Gastrocnemius medialis (tissue), 4 donors: ENCODE data around the gene ABHD10. TPM values are rescaled to one million over a fixed set of nuclear protein-coding genes. Genes with fewer than 3 reads are reported as not detected.

ENCODE experiments used
- ATAC-seq, 2 donors: fragments of 150-250 bp; one replicate each; pipeline ENCODE4 v1.9.1; 2016
- DNase-seq, 2 donors: peaks; one replicate each; pipeline ENCODE4 v3.0.0-alpha.2; 2019
- H3K27ac ChIP-seq, 4 donors: fragments of 200-600 bp; sonication (generic); 1 replicate in 1 of 4; 2 replicates in 3 of 4; pipeline ENCODE4 v1.5.1; 2016 to 2018; ENCODE audit warnings: mild to moderate bottlenecking in 2 of 4, moderate library complexity in 1 of 4
- H3K27me3 ChIP-seq, 3 donors: fragments of 200-600 bp; sonication (generic) in 2 of 3; 1 replicate in 1 of 3; 2 replicates in 2 of 3; pipeline versions ENCODE4 v1.5.1 to v1.6.0; 2016 to 2019; ENCODE audit warnings: mild to moderate bottlenecking in 1 of 3, moderate library complexity in 1 of 3
- H3K36me3 ChIP-seq, 2 donors: fragments of 200-600 bp; sonication (generic) in 1 of 2; one replicate each; pipeline ENCODE4 v1.5.1; 2017 to 2018
- H3K4me1 ChIP-seq, 2 donors: fragments of 200-600 bp; sonication (generic) in 1 of 2; one replicate each; pipeline ENCODE4 v1.5.1; 2016 to 2017; ENCODE audit warnings: mild to moderate bottlenecking in 2 of 2
- H3K4me3 ChIP-seq, 4 donors: fragments of 200-600 bp; sonication (generic) in 3 of 4; 1 replicate in 1 of 4; 2 replicates in 3 of 4; pipeline ENCODE4 v1.5.1; 2016 to 2019; ENCODE audit warnings: mild to moderate bottlenecking in 2 of 4
- H3K9me3 ChIP-seq, 3 donors: fragments of 200-600 bp; sonication (generic) in 2 of 3; 1 replicate in 1 of 3; 2 replicates in 2 of 3; pipeline ENCODE4 v1.5.1; 2016 to 2019
- CTCF ChIP-seq, 5 experiments: fragments of 450-650 bp in 3 of 5; fragments of 200-600 bp in 2 of 5; sonication (generic) in 2 of 5; IDR thresholded peaks in 4 of 5; conservative IDR thresholded peaks in 1 of 5; 1 replicate in 4 of 5; 2 replicates in 1 of 5; pipeline ENCODE4 v1.5.1; 2016 to 2019; ENCODE audit warnings: antibody characterized with exemption in 5 of 5, mild to moderate bottlenecking in 3 of 5, moderate library complexity in 3 of 5
- POLR2A ChIP-seq, 2 donors: fragments of 450-650 bp; IDR thresholded peaks; one replicate each; pipeline ENCODE4 v1.6.1; 2017; ENCODE audit warnings: antibody characterized with exemption in 2 of 2, mild to moderate bottlenecking in 2 of 2, moderate library complexity in 2 of 2
- in situ Hi-C, 4 donors: fragments of 200-750 bp; cut with MboI; loops; one replicate each; pipeline versions ENCODE4 v1.15.0 to v1.8.0; 2017; ENCODE audit warnings: low sequenced_read_pairs in 4 of 4
- intact Hi-C: fragments of 100-400 bp; cut with DNase I; formaldehyde crosslinking; loops from one replicate; pipeline ENCODE4 v1.15.1; 2023; ENCODE audit warnings: low total_unique reads
- total RNA-seq, 4 donors: library from RNA; depleted of rRNA; stranded (reverse); fragments of >200 nt; gene quantifications; one replicate each; pipeline versions ENCODE4 v1.1.0 to v1.2.3, GENCODE V29; 2016

Gene ABHD10
- total RNA-seq, 4 donors from 2014 or later: 6.3 to 13.3 (median 9.0) TPM

- Histone ChIP-seq H3K4me3 (no peak overlapping the region), H3K27me3 (no peaks in the 10 kb centered on the region), H3K27ac (peak overlapping the region in 3 of 4 donors; percentile 2 to 37 (median 2)), H3K4me1 (peaks cover 12 to 16% of the 10 kb centered on the region in 2 donors), H3K9me3 (no peaks in the 10 kb centered on the region), H3K36me3 (no peaks in the 10 kb centered on the region)
- ATAC-seq (no peak), DNase-seq (no peak)
- TF ChIP-seq POLR2A (IDR thresholded peaks at IDR 0.05): no peak
- no peak for TF ChIP-seq CTCF (IDR thresholded peaks at IDR 0.05 in 4 of 5, conservative IDR thresholded peaks at IDR 0.05 in 1 of 5)
- intact Hi-C loops (loop anchor here (1.0 to 2.0 kb wide), 3 partner anchors 72 to 298 kb away; no protein-coding TSS in a partner anchor), in situ Hi-C loops (loop anchor here in 1 of 4 donors (10.0 kb wide), 1 partner anchor 72 kb away; no protein-coding TSS in a partner anchor)
Measured at GRCh38 chr3:111967068-111967467, 11.8 kb upstream of the ABHD10 start.

DNA sequence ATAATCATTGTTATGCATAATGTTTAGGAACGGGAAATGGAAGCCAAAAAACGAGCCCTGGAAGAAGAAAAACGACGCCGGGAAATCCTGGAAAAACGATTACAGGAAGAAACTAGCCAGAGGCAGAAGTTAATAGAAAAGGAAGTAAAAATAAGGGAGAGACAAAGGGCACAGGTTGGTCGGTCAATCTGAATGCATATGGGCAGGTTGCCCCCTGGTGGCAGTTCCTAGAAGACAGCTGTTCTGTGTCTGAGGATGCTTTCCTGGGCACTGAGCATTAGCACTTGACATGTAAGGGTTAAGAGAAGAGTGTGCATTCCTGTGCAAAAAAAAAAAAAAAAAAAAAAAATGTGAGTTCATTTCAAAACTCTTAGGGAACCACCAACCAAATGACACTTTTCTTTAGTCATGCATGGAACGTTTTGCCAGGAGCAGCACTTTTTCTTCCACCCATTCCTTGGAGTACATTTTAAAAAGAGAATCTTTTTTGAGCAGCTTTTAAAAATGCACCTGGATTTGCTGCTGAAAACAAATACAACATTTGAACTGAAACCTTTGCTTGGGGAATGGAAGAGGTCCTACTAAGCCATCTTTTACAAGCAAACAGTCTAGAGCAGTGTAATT lies 11.1 kb upstream of the ABHD10 start:
- intact Hi-C loops: loop anchor here (1.0 to 2.0 kb wide), 3 partner anchors 72 to 299 kb away; no protein-coding TSS in a partner anchor
- H3K4me3 ChIP-seq: peak overlapping the region in 1 of 4 donors; percentile 5
- H3K36me3 ChIP-seq: no peaks in the 10 kb centered on the region
- H3K9me3 ChIP-seq: no peaks in the 10 kb centered on the region
- H3K27ac ChIP-seq: peak overlapping the region in 3 of 4 donors; percentile 2 to 37 (median 2)
- peaks cover 12 to 16% of the 10 kb centered on the region in 2 donors for H3K4me1 ChIP-seq
- in situ Hi-C loops: loop anchor here in 1 of 4 donors (10.0 kb wide), 1 partner anchor 73 kb away; no protein-coding TSS in a partner anchor
- TF ChIP-seq CTCF (IDR thresholded peaks at IDR 0.05 in 4 of 5, conservative IDR thresholded peaks at IDR 0.05 in 1 of 5) (peak; percentile 74 to 91 (median 84)), POLR2A (IDR thresholded peaks at IDR 0.05) (no peak)
- no peaks in the 10 kb centered on the region for H3K27me3 ChIP-seq
- ATAC-seq (peak; percentile 81 to 85), DNase-seq (peak; percentile 44 to 67)

- peaks cover 12 to 16% of the 10 kb centered on the region in 2 donors for H3K4me1 ChIP-seq
- no peaks in the 10 kb centered on the region for H3K27me3 ChIP-seq
- in situ Hi-C loops (loop anchor here in 1 of 4 donors (10.0 kb wide), 1 partner anchor 74 kb away; no protein-coding TSS in a partner anchor), intact Hi-C loops (no loop called here)
- H3K36me3 ChIP-seq: no peaks in the 10 kb centered on the region
- H3K4me3 ChIP-seq: no peak overlapping the region
- no peaks in the 10 kb centered on the region for H3K9me3 ChIP-seq
- no peak overlapping the region for H3K27ac ChIP-seq
- TF ChIP-seq CTCF (IDR thresholded peaks at IDR 0.05 in 4 of 5, conservative IDR thresholded peaks at IDR 0.05 in 1 of 5): no peak
- no peak for TF ChIP-seq POLR2A (IDR thresholded peaks at IDR 0.05)
- ATAC-seq (no peak), DNase-seq (no peak)
Measured at GRCh38 chr3:111968319-111969054, 10.3 kb upstream of the ABHD10 start.

GRCh38 chr3:111970376-111970775 lies 8.4 kb upstream of the ABHD10 start:
- DNase-seq (no peak), ATAC-seq (no peak)
- Histone ChIP-seq H3K9me3 (no peaks in the 10 kb centered on the region), H3K36me3 (no peaks in the 10 kb centered on the region), H3K4me3 (no peak overlapping the region), H3K27ac (no peak overlapping the region), H3K4me1 (peaks cover 12 to 16% of the 10 kb centered on the region in 2 donors), H3K27me3 (no peaks in the 10 kb centered on the region)
- in situ Hi-C loops (loop anchor here in 3 of 4 donors (5.0 to 10.0 kb wide), 2 partner anchors 106 to 253 kb away; no protein-coding TSS in a partner anchor), intact Hi-C loops (no loop called here)
- TF ChIP-seq POLR2A (IDR thresholded peaks at IDR 0.05): no peak
- no peak for TF ChIP-seq CTCF (IDR thresholded peaks at IDR 0.05 in 4 of 5, conservative IDR thresholded peaks at IDR 0.05 in 1 of 5)
